Activated CD4-positive, alpha-beta T cell treated with anti-CD3 and anti-CD28 coated beads, Interleukin-10, Interleukin-2, amounts not matched to agents 100 ng/mL and 50 ng/mL, durations not matched to agents 16 hours and 8 hours (primary cell): Measurements from ENCODE around the gene SLC16A3.
"Not testable (repeated sequence)": the region's sequence is repeated elsewhere in the genome, so short reads cannot be mapped to it uniquely, and the experiment has no call there.

Experiments
- DNase-seq: peaks from one replicate; pipeline ENCODE4 v3.0.0-alpha.2; 2020

SLC16A3 gene

GRCh38 chr17:82228842-82229697, at the start of gene SLC16A3:
Gene SLC16A3, plus strand, starts transcription at chr17:82229042. Its CDS starts 6,967 bp downstream, at chr17:82236009.
- DNase-seq = peak; percentile 64

DNA sequence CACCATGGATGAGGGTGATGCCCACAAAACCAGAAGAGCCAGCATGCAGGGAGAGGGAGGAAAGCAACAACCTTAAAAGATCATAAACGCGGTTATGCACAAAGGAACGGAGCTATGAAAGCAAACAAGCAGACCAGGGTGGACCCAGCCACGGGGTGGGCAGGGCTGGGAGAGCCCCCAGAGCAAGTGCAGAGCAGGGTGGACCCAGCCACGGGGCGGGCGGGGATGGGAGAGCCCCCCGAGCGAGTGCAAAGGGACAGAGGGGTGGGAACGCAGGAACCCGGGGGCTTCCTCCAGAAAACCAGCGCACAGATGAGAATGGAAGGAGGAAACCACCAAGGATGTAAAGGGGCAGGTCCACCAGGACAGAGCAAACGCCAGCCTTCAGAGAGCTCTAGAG, 49.4 kb upstream of the SLC16A3 start:
- no peak for DNase-seq

DNA sequence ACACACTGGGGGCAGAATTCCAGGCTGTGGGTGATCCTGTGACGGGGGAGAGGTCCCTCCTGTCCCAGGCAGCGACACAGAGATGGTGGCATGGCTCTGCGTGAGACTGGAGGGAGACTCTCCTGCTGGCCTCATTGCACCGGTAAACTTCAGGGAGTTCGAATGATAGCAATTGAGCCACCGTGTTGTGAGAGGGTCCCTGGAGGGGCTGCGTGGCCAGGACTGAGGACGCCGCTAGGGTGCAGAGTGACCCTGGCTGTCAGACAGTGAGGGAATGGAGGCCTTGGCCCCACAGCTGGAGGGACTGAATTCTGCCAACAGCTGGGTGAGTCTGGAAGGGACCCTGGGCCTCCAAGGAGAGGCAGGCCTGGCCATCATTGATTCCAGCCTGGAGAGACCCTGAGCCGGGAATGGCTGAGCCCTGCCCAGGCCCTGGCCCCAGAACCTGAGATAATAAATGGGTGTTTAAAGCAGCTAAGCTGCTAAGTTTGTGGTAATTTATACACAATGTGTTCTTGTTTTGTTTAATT, 48.8 kb upstream of the SLC16A3 start:
- DNase-seq = no peak

GRCh38 chr17:82180776-82181528, 47.9 kb upstream of the SLC16A3 start:
- DNase-seq = no peak

- DNase-seq = no peak
These were observed 44.1 kb upstream of the SLC16A3 start for GRCh38 chr17:82184761-82185160.

DNA sequence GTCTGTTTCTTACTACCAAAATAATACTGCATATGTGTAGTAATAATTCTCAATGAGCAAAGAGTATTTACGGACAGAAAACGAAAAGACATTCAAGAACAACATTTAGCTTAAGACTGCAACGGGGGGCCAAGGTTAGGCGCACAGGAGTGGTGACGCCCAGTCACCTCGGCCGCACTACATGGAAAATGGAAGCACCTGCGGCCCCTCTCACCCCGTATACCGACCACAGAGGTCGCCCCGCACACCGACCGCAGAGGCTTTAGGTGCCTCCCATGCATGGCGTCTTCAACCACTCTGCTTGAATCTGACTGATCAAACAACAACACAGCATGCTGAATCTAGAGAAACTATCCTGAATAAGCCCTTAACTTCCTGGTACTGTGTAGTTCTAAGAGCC, 42.6 kb upstream of the SLC16A3 start:
- no peak for DNase-seq

- no peak for DNase-seq
These were observed 41.3 kb upstream of the SLC16A3 start for GRCh38 chr17:82187500-82187899.

DNA sequence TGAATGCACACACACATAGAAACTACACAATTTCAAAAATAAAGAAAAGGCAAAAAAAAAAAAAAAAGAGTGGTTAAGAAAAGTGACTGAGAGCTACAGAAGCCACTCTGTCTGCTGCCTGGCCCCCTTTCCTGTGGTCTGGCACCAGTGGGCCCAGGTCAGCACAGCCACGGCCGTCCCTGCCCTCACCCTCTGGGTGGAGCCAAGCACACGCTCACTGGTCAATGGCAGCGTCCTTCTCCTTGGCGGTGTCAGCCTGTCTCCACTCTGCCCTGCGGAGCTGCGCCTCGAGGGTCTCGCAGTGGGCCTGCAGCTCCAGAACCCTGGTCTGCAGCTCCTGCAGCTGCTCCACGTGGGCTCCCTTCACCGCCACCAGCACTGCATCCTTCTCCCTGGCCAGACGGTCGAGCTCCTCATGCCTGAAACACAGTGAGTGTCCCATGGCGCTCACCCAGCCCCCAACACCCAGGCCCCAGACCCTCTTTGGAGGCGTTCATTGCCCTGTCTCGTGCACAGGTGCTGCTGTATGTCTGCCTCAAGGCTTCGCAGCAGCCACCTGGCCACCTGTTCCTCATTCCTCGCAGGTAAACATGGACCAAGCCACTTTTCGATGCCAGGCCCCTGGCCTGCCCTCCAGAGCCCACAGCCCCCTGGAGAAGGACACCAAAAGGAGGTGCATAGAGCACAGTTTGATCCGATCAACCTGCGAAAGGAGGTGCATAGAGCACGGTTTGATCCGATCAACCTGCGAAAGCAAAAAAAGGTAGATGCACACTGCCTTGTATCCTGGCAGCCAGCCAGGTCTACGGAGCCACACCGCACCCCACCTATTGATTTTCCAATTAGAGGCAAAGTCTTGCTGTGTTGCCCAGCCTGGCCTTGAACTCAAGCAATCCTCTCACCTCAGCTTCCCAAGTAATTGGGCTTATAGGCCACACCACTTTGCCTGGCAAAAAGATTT, 40.6 kb upstream of the SLC16A3 start:
- DNase-seq = no peak

GRCh38 chr17:82193050-82193449, 35.8 kb upstream of the SLC16A3 start:
- DNase-seq = not testable (repeated sequence)

DNA sequence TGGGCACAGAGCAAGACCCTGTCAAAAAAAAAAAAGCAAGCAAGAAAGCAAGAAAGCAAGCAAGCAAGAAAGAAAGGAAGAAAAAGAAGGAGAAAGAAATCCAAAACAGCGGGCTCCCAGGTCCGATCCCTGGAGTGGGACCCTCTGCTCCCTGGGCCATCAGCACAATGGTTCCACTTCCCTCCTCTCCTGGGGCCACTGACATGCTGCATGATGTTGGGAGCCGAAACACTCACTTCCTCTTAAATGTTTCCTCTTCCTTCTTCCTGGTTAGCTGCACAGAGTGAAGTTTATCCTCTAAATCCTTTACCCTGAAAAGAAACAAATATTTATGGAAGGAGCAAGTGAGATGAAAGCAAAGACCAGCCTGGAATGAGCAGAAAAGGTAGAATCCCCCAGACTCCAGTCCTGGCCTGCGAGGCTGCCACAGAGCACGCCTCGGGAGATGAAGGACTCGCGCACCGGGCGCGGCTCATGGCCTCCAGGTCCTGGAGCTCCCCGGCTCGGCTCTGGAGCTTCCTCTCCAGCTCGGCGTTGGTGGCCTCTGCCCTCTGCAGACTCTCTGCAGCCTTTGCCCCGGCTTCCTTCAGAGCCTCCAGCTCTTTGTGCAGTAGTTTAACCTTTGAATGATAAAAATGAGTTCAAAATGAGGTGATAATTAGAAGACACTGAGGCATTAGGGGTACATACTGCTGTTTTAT, 35.2 kb upstream of the SLC16A3 start:
- no peak for DNase-seq

GRCh38 chr17:82194765-82195164, 34.1 kb upstream of the SLC16A3 start:
- no peak for DNase-seq

DNA sequence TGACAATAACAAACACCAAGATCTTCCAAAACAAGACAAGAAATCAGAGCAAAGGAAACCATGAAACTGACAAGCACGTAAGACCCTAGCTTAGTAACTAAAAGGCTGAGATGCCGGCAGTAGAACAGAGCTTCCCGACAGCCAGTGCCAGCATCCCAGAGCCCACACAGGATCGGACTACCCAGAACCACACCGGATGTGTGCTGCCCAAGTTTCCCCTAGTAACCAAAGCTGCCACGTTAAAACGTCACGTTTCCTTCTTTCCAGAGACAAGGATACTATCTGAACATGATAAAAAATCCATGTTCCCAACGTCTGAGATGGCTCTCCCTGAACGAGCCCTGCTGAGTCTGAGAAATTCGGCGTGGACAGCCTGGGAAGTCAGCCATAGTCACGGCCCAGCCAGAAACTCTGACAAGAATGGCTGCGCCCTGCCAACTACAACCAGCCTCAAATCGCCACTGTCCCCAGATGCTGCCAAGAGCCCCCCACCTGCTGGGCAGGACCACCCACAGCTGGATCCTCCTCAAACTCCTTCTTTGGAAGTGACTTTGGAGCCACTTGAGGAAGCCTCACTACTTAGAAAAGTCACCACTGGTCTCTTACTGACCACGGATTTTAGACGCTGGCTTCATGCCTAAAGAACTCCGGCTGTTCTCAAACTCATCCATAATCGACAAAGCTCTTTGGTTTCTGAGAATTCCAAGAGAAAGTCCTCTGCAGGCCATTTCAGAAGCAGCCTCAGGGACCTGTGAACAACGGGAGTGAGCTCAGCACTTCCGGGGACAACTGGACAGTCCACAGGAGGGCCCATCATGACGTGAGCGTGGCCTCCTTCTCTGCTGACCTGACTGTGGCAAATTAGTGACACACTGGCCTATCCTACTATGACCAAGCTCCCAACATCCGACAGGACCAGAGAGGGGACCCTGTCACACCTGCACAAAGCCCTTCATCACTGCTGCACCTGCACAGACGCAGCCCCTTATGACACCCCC, 32.9 kb upstream of the SLC16A3 start:
- no peak for DNase-seq

- DNase-seq = peak; percentile 25
These were observed 30.8 kb upstream of the SLC16A3 start for GRCh38 chr17:82198092-82198491.

DNA sequence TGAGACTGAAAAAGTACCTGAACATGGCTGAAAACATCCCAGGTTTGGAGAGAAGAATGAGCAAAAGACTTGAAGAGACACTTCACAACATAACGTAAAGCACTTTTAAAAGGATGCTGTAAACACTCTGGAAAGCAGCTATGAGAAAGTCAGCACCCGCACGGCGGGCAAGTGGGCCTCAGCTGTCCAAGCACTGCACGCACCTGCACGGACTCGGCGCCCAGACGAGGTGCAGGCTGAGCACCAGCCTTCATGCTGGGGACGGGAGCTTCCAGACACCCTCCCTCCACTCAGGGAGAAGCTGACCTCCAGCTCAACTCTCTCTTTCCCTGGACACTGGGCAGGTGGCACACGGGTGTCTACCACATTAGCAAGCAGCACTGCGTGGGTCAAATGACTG, 29.3 kb upstream of the SLC16A3 start:
- no peak for DNase-seq

- no peak for DNase-seq
These were observed 28.7 kb upstream of the SLC16A3 start for GRCh38 chr17:82200135-82200534.

DNA sequence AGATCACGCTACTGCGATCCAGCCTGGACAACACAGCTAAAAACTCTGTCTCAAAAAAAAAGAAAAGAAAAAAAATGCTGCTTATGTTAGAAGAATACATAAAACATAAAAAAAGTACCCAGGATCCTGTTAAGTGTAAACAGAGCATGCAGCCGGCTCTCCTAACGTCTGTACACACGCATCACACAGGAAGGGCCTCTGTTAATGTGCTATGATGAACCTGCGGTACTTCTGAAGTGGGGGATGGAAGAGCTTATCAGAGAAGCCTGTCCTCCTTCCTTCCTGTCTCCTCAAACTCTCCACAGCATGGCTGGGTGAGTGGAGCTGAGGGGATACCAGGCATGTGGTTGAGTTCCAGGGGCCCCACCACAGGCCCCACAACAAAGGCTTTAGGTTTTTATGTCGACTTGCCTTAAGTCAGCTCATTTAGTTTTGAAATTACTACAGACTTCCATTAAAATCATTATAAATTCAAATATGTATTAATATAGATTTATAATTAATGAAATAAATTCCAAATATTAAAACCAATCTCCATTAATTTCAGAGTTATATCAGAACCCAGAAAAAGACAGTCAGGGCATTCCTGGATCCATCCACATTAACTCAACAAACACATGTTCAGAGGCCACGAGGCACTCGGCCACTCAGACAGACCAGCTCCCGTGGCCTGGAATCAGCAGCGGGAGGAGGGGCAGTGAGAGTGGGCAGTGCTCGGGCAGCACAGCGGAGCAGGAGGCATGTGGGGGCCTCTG, 27.9 kb upstream of the SLC16A3 start:
- peak; percentile 81 for DNase-seq

DNA sequence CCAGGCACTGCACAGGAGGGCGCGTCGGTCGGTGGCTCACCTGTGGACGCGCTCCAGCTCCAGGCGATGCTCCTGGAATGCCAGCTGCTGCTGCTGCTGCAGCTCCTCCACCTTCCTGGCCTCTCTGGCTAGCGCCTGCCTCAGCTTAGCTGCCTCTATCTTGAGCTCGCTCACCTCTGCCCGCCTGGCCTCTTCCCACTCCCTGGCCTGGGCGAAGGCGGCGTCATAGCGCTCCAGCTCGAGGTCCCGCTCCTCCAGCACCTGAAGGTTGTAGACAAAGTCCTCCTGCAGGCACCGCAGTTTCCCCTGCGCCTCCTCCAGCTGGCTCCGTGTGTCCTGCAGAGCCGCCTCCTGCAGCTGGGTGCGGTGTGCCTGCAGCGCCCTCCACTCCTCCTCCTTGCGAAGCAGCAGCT, 27.3 kb upstream of the SLC16A3 start:
- DNase-seq = no peak

GRCh38 chr17:82202981-82203380, 25.9 kb upstream of the SLC16A3 start:
- DNase-seq = peak; percentile 38

GRCh38 chr17:82203920-82204319, 24.9 kb upstream of the SLC16A3 start:
- DNase-seq = no peak
